Glomerular visceral epithelial cell (primary cell): ENCODE results near the gene ADAM12.

Experiments used
- DNase-seq: peaks from one replicate; pipeline ENCODE4 v3.0.0-alpha.2; 2016; ENCODE audit errors: extremely low spot score

The ADAM12 gene

DNA sequence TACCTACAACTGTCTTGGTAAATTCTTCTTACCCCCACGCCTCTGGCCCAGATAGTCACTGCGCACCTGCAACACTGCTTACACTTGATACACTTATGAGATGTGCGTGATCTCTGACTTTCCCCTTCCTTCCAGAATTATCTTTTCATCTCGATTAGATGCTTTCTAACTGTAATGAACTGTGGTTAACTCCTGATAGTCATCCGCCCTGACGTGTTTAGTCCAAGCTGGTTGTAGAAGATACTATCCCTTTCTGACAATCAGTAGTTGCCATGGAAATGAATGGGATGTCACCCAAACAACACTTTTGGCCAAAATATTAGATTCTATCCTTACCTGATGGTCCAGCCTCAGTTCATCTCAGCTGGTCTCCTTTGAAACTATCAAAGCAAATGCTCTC lies 241.5 kb downstream of the ADAM12 start:
- DNase-seq = no peak

DNA sequence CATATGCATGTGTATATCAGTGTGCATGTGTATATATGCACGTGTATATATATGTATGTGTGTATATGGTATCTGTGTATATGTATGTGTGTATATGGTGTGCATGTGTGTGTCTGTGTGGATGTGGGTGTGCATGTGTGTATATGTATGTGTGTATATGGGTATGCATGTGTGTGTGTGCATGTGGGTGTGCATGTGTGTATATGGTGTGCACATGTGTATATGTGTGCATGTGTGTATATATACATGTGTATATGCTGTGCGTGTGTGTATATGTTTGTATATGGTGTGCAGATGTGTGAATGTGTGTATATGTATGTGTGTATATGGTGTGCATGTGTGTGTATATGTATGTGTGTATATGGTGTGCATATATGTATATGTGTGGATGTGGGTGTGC lies 245.2 kb downstream of the ADAM12 start:
- no peak for DNase-seq

DNA sequence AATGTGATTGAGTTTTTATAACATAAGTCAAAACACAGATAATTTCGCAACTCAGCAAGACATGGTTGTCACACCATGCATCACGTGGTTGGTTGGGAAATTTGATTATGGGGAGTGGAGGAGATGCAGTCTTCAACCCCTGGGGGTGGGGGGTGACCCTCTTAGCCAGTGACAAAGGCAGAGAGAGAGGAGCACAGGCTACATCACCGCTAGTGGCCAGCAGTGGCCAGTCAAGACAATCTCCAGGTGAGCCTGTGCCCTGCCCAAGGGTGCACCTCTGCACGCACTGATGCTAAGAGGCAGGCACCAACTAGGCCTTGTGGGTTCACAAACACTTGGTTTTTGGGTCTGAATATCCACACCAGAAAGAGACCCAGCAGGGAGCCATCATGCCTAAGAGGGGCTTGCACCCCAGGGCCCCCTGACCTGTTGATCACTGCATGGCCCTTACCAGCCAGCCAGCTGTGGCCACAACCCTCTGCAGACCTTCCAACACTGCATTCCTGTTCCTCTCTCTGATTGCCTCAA lies 247.5 kb downstream of the ADAM12 start:
- DNase-seq = no peak

DNA sequence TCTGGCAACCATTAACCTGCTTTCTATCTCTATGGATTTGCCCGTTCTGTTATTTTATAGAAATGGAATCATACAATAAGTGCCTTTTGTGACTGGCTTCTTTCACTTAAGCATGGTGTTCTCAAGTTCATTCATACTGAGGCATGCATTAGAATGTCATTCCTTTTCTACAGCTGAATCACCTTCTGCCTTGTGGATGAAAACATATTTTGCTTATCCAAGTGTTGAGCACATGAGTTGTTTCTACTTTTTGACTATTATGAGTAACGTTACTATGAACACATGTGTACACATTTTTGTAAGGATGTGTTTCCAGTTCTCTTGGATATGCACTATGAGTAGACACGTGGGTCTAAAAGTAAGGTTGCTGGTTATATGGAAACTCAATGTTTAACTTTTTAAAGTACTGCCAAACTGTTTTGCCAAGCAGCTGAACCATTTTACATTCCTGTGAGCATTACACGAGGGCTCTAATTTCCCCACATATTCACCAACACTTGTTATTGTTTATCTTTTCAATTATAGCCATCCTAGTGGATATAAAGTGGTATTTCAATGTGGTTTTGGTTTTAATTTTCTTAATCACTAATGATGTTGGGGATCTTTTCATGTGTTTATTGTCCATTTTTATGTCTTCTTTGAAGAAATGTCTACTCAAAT lies 250.6 kb downstream of the ADAM12 start:
- peak; percentile 11 for DNase-seq

DNA sequence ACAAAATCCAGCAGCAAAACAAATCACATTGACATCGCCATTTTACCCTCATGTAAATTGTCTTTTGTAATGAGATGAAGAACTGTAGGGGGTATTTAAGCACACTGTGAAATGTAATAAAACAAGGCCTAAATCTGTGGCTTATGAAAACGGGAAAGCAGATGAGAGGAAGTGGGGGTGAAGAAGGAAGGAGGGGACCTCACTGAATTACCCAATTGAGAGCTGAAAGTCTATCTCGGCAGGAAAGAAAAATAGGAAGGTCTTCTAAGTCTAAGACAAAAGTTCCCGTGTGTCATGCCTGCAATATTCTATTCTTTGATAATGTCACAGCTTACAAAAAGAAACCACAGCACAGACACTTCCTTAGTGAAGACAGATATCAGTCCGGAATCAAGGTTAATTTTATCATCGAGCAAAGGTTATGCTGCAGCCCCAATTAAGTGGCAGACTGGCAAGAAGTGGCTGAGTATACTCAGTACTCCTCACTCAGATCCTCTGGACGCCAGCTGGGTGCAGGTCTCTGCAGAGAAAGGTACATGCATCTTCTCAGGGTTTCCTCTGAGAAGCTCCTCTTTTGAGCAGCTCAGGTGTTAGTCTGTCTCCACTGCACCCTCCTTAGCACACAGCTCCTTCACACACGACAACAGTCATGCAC lies 252.2 kb downstream of the ADAM12 start:
- DNase-seq = no peak

DNA sequence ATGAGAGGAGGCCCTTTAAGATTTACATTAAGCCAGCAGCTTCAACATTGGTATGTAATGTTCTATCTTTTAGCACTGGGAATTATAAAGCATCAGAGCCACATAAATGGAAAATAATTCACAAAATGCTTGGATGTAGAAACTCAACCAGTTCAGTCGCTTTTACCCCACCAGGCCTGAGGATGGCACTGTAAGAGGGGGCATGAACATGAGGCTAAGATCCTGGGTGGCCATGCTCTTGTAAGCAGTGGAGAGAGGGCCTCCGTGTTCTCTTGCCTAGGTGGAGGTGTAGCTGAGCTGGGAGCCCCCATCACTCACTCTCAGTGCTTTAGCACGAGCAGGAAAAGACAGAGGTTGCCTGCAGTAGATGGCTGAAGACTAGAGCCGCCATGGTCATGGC lies 253.1 kb downstream of the ADAM12 start:
- no peak for DNase-seq

DNA sequence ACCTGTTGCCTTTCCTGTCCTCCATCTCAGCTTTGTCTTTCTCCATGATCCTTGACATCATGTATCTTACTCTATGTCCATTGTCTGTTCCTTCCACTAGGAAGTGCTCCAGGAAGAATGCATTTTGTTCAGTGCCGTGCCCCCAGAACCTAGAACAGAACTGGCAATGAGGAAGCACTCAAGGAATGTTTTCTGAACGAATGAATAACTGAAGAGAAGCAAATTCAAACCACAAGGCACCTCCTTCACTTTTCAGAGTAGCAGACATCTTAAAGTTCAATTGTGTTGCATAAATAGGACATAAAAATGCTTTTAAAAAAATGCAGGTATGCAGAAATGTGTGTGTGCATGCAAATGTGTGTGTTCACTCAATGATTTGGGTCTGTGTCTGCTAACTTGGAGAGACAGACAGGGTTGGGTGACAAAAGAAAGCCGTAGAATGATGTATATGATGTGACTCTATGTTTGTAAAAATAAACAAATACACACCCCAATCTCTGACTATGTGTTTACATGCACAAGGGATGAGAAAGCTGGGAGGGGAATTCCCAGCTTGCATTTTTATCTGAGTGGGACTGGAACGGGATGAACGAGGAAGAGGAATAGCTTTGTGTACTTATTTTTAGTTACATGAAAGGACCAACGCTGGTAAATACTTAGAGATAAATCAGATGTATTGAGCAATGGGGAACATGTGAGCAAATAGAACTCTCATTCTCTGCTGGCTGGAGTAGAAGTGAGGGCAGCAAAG lies 254.2 kb downstream of the ADAM12 start:
- peak; percentile 37 for DNase-seq

DNA sequence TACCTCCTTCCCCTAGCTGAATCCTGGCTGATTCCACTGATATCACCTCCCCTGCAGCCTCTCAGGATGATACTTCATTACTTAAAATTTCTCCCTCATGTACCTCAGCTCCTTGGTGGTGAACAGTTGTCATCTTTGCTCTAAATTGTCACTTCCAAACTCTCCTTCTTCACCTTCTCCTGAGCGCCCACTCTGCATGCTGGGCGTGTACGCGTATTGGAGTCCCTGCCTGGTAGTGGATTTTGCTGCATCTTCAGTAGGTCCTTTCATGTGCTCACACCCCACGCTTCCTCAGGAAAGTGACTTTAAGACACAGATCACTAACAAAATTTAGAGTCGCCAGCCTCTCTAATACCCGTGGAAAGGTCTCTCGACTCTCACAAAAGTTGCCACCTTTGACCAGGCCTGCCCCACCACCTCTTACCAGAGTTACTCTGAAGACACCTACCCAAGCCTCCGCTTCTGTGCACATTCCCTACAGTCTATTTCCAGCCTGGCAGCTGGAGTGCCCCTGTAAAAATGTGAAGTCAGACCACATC lies 255.1 kb downstream of the ADAM12 start:
- DNase-seq = no peak

DNA sequence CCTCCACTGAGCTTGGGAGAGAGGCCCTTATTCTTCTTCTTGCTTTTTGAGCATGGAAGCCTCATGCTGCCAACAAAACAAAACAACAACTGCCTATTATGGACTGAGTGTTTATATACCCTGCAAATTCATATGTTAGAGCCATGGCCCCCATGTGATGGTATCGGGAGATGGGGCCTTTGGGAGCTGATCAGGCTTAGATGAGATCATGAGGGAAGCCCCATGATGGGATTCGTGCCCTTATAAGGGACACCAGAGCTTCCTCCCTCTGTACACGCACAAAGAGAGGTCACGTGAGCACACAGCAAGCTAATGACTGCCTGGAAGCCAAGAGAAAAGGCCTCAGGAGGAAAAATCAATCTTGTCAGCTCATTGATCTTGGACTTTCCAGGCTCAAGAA lies 256.9 kb downstream of the ADAM12 start:
- DNase-seq = no peak

DNA sequence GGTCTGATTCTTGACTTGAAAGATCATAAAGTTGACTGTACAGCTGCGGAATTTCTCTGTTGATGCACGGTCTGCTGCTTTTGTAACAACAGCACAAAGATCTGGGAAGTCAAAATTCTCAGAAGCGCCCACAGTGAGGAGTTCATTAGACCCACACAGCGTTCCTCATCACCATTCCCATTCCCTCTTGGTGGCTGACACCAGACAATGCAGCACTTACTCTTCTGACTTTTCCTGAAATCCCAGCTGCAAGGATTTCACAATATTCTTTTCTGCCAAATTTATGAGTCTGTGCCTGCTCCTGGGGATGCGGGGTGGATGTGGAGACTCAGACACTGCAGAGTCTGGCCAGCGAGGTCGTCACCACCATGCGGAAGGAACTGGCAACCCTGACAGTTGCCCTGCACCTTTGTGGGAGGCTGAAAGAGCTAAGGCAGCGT lies 258.0 kb downstream of the ADAM12 start:
- peak; percentile 66 for DNase-seq

DNA sequence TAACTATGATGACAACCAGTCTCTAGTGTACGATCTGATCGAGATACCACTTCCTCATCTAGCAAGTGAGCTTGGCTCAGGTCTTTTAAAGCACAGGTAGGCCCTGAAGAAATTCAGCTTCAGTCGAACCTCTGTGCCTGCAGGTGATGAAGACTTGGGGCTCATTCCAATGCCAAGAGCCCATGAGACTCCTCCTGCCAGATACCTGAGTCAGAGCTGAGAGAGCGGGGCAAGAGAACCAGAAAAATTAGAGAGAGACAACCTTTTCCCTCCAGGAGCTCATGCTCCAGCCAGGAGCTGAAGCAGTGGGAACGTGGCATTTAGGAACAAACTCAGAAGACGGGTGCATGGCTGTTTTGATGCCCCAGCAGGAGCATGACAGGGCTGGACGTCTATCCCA lies 259.3 kb downstream of the ADAM12 start:
- DNase-seq = no peak

DNA sequence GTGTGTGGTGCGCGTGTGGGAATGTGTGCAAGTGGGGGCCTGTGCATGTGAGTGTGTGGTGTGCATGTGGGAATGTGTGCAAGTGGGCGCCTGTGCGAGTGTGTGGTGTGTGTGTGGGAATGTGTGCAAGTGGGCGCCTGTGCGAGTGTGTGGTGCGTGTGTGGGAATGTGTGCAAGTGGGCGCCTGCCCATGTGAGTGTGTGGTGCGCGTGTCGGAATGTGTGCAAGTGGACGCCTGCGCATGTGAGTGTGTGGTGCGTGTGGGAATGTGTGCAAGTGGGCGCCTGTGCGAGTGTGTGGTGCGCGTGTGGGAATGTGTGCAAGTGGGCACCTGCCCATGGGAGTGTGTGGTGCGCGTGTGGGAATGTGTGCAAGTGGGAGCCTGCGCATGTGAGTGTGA lies 259.7 kb downstream of the ADAM12 start:
- DNase-seq = no peak

DNA sequence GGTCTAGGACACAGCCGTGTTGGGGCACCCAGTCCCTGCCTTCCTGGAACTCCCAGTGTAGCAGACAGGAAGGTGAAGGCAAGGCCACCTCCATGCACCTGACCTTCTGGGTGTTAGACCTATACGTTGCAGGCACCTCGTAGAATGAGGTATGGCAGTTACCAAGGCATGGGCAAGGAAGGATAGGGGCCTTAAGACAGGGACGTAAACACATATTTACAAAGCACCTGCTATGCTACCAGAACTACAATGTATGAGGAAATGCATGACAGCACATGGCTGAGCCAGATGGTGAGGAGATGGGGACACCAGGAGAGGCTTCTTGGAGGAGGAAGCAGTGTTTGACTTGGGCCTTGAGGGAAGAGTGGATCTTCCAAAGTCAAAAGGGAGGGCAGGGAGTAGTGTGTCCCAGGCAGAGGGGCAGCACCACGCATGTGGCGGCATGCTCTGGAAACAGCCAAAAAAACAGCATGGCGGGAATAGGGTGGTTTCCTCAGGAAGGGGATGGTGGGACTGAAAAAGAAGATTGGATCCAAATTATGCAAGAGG lies 260.7 kb downstream of the ADAM12 start:
- no peak for DNase-seq

DNA sequence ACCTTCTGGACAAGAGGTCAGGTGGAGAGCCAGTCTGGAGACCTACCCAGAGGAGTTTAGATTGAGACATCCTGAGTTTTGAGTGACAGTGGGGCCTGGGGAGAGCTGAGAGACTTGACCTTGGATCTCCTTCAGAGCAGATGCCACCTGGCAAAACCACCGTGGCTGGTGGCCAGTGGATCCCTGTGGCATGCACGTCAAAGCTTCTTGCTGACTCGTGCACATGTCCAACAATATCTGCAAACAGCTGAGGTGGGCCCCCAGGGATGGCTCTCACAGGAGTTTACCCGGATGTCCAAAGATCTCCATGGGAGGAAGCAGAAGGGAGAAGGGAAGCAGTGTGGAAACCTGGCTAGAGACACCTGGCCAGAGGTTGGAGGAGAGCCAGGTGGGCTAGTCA lies 261.4 kb downstream of the ADAM12 start:
- DNase-seq = no peak

DNA sequence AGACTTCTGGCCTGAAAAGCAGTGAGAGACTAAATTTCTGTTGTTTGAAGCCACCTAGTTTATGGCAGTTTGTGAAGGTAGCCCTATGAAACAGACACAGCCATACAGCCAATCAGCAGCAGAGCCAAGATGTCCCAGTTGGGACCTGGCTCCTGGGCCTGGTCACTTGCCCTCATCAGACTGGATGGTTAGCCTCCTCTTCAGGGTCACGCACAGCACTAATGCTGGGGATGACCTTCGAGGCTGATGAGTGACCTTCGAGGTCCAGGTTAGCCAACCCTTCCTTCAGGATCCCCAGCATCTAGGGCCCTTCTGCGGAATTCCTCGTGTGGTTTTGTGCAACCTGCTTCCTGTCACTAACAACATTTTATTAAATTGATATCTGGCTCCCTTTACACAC lies 262.3 kb downstream of the ADAM12 start:
- no peak for DNase-seq

DNA sequence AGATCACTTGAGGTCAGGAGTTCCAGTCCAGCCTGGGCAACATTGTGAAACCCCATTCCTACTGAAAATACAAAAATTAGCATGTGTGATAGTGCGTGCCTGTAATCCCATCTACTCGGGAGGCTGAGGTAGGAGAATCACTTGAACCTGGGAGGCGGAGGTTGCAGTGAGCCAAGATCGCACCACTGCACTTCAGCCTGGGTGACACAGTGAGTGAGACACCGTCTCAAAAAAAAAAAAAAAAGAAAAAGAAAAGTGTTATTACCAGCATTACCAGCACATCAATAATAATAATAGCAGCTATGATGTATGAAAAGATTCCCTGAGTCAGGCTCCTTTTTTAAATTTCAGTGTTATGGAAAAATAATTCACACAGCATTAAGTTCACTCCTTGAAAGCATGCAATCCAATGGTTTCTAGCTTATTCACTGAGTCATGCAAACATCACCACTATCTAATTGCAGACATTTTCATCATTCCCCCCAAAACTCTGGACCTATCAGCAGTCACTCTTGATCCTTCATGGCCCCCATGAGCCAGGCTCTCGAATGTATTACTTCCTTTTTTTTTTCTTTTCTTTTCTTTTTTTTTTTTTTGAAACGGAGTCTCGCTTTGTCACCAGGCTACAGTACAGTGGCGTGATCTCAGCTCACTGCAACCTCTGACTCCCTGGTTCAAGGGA lies 263.5 kb downstream of the ADAM12 start:
- DNase-seq = no peak

DNA sequence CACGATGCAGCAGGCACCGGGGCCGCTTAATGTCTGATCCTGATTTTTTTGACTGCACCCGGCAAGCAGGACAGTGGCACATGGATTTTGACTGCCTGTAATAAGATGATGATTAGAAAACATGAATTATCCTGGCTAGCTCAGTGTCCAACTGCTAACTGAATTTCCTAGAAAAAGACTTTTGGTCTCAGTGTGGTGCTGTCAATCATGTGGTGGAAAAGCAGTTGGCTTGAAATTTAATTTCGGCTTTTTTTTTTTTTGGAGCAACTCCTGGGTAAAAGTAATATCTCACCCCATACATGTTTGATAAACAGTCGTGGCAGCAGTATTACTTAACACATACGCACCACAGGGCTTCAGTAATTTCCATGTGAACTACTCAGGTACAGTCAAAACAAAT lies 264.2 kb downstream of the ADAM12 start:
- DNase-seq = no peak

DNA sequence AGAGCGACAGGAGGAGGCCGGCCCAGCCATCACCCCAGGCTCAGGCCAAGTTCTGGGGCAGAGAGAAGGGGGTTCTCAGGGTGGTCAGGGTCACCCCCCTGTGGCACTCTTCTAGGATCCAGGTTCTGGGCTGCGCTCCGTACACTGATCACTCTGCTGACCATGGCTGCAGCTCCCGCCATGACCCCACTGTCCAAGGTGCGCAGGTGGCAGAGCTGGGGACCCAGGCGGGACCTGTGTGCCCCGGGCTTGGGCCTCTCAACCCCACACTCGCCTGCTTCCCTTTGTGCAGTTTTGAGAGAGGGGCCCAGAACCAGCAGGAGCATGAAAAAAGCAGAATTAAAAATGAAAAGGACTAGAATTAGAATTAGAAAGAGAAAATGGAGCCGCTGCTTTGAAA lies 264.8 kb downstream of the ADAM12 start:
- no peak for DNase-seq

DNA sequence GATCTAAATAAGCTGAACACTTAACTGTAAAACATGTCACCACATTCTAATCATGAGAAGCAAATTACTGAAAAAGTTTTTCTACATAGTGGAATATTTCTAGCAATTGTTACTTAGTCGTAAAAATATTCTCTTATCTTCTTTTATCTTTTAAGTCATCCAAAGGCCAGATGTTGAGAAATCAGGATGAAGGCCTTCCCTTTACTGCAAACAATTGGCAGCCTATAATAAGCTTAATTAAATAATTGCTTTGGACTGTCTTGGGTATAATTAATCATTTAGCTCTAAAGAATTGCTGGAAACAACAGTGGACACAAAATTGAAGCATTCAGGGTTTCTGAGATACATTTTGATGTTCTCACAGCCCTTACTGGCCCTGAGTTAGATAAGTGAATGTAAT lies 265.4 kb downstream of the ADAM12 start:
- no peak for DNase-seq

DNA sequence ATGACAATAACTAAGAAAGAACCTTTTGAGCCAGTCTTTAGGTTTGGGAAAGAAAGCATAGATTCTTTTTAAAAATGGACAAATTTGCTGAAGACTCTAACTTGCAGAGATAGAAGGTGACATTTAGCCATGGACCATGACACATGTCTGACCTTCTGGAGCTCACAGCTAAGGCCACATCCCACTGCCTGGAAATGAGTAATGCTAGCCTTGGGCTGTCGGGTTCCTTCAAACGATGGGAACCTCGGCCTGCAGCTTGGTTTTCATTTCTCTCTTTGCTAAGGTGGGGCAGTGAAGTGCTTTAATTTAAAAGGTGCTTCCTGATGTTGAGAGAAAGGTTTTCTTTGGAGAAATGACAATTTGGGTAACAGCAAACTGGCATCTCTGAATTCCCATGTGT lies 268.7 kb downstream of the ADAM12 start:
- DNase-seq = no peak

DNA sequence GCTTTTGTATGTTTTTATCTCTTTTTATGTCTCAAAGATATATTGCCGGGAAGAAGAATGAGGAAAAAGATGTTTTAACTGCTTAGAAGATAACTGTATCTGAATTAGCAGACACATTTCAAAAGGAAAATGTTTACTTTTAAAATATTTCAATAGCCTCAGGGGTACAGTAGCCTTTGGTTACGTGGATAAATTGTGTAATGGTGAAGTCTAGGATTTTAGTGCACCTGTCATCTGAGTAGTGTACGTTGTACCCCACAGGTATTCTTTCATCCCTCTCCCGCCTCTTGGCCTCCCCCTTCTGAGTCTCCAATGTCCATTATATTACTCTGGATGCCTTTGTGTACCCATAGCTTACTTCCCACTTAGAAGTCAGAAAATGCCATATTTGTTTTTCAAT lies 269.8 kb downstream of the ADAM12 start:
- no peak for DNase-seq

DNA sequence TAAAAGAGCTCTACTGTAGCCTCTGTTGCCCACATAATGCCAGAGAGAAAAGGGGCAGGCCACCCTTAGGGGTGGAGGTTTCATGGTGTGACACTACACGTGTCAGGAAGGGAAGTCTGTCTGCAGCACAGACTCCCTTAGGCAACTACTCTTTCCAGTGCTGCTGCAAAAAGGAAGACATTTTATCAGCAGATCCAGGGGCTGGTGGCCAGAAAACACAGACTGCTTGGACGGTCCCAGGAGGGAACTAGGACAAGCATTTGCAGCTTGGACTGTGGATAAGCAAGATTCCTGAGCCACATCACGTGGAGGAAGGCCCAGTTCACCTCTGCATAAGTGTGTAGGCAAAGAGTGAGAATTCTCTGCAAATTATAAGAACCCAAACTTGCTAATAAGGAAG lies 271.1 kb downstream of the ADAM12 start:
- no peak for DNase-seq
